Measurements from ENCODE around the gene ACOT12. TPM values are rescaled to one million over a fixed set of nuclear protein-coding genes. Genes with fewer than 3 reads are reported as not detected.
A peak's percentile ranks its signal among the peaks of the same experiment; 100 is the strongest.

The ACOT12 gene
- total and polyA plus RNA-seq, 2 of the 13 experiments (the other 11 are each of a cell fraction or from before 2014, with no cell fraction given) = not detected

DNA sequence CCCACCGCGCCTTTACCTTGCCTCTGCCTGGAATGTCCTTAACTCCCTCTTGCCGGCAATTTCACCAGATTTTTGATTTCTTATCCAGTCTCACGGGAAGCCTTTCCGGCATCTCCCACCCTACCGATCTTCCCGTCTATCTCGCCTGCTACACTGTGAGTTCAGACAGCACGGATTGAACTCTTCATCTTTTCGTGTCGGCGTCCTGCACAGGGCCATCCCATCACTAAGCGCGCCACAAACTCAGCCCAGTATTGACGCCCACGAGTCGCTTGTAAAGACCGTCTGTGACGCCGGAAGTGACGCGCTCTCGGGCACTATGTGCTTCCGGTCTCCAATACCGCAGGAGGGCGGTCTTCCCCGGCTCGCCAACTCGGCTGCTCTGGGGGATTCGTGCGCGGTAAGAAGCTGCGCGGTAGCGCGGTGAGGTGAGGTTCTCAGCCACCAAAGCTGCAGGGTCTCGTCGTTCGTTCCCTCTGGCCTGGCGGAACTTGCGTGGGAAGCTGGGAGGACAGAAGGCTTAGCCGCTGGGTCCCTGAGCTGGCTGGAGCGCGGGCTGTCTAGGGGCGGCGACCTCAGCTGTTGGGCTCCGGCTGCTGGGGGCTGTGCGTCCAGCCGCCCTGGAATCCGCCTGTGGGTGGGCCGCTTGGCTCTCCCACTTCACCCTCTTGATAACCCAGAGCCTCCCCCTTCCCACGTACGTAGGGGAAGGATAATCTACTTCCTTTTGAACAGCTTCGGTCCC is 92.5 kb downstream of the ACOT12 start, which contains the start of gene ZCCHC9 (continued):
- TF ChIP-seq HNF1B (CRISPR knock-in tag; IDR thresholded peaks at IDR 0.05) = peak; percentile 89
- no peak for TF ChIP-seq U2AF2 (IDR thresholded peaks at IDR 0.05; ENCODE audit: low read depth, low read length)
- no peak; the same call in 1 of the 2 replicates for TF ChIP-seq ZNF629 (CRISPR knock-in tag; conservative IDR thresholded peaks at IDR 0.05)
- TF ChIP-seq ZNF782 (CRISPR knock-in tag; IDR thresholded peaks at IDR 0.05; ENCODE audit: borderline replicate concordance) = peak; percentile 86; the same call in 1 of the 2 replicates
- no peak for TF ChIP-seq ZNF468 (CRISPR knock-in tag; IDR thresholded peaks at IDR 0.05)
- TF ChIP-seq GABPB1 (CRISPR knock-in tag; IDR thresholded peaks at IDR 0.05) = peak; percentile 99
- TF ChIP-seq SIN3B (IDR thresholded peaks at IDR 0.05; ENCODE audit: low read length) = peak; percentile 86
- peak; percentile 59; the same call in 1 of the 2 replicates for TF ChIP-seq PAXIP1 (CRISPR knock-in tag; conservative IDR thresholded peaks at IDR 0.05)
- TF ChIP-seq ZNF484 (CRISPR knock-in tag; IDR thresholded peaks at IDR 0.05; ENCODE audit: borderline replicate concordance, low read depth) = no peak
- no peak for TF ChIP-seq ZNF101 (CRISPR knock-in tag; IDR thresholded peaks at IDR 0.05; ENCODE audit: borderline replicate concordance, low read depth)
- no peak for TF ChIP-seq EHMT2 (IDR thresholded peaks at IDR 0.05; ENCODE audit: borderline replicate concordance, low read depth, low read length)
- peak; percentile 58; the same call in 1 of the 2 replicates for TF ChIP-seq ELF3 (CRISPR knock-in tag; IDR thresholded peaks at IDR 0.05)
- no peak; the same call in 1 of the 2 replicates for TF ChIP-seq REL (CRISPR knock-in tag; conservative IDR thresholded peaks at IDR 0.05)
- TF ChIP-seq MTF2 (CRISPR knock-in tag; IDR thresholded peaks at IDR 0.05; ENCODE audit: borderline replicate concordance) = peak; percentile 64; the same call in 1 of the 2 replicates
- peak; percentile 43; the same call in 1 of the 2 replicates for TF ChIP-seq MNT (IDR thresholded peaks at IDR 0.05)
- TF ChIP-seq GPN1 (CRISPR knock-in tag; IDR thresholded peaks at IDR 0.05; ENCODE audit: borderline replicate concordance) = 0 out of 2 replicates have a peak, but pooled peaks have one; percentile 51
